ENCODE measurements around the gene ZSWIM5.
"Not testable (repeated sequence)": the region's sequence is repeated elsewhere in the genome, so short reads cannot be mapped to it uniquely, and the experiment has no call there.

ZSWIM5 gene

DNA sequence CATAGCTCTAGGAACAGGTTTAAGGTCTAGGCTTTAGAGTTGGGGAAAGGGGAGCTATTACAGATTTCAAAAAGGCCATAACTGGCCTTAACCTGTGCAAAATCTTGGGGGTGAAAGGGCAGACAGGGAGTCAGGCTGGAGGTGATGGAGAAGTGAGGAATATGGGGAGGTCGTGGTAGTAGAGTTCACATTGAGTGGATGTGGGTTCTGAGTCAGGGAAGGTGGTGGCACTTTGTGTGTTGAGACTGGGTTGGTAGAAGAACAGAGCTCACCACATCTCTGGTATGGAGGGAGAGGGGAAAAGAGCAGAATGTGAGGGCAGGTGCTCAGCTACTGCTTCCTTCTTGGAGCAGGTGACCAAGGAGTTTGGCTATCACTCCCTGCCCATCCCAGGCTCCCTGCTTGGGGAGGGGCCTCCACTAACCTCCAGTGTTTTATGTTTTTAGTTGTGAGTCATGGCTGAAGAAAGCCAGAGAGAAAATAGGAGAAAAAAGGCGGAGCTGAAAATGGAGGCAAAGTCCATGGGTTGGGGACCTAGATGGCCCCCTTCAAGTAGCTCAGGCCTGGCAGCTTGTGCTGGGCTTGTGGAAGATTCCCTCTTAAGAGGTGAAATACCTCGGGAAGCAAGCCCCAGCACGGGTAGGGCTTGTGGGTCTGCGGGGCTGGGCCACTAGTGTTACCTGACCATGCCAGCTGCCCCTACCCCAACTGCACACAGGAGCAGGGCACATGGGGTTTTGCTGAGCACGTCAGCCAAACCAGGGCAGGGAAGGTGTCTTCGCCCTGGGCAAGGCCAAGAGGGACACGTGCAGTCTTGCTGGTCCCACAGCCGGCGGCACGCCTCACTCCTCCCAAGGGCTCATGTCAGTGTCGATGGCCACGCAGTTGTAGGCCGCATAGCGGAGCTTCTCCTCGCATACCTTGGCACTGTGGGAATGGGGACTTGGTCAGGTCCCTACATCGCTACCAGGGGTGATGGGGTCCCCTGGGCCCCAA lies 203.5 kb downstream of the ZSWIM5 start:
- no peak for DNase-seq (ENCODE audit: low spot score)

- DNase-seq (ENCODE audit: low spot score): not testable (repeated sequence)
These were observed 204.8 kb downstream of the ZSWIM5 start for GRCh38 chr1:45001576-45001975.

DNA sequence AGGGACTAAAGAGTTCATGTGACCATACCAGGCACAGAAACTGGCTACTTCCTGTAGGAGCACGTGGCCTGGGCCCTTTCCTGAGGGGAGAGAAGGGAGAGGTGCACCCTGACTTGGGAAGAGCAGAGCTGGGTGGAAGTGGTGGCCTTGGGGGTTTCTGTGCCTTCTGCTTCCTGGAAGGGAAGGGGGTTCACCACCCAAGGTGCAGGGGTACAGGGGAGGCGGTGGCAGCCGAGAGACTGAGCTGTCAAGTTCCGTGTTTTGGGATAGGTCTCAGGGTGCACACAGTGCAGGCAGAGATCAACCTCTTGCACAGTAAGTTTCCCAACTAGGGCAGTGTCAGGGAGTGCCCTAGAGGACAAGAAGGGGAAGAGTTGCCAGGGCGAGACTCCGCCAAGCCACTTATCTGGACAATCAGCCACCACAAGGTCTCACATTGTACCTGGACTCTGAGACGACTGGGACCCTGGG lies 205.4 kb downstream of the ZSWIM5 start:
- DNase-seq (ENCODE audit: low spot score): no peak

- DNase-seq (ENCODE audit: low spot score): no peak
These were observed 207.2 kb downstream of the ZSWIM5 start for GRCh38 chr1:44999232-44999631.

- no peak for DNase-seq (ENCODE audit: low spot score)
These were observed 210.8 kb downstream of the ZSWIM5 start for GRCh38 chr1:44995467-44996238.

- DNase-seq (ENCODE audit: low spot score): no peak
These were observed 212.0 kb downstream of the ZSWIM5 start for GRCh38 chr1:44994309-44994898.

DNA sequence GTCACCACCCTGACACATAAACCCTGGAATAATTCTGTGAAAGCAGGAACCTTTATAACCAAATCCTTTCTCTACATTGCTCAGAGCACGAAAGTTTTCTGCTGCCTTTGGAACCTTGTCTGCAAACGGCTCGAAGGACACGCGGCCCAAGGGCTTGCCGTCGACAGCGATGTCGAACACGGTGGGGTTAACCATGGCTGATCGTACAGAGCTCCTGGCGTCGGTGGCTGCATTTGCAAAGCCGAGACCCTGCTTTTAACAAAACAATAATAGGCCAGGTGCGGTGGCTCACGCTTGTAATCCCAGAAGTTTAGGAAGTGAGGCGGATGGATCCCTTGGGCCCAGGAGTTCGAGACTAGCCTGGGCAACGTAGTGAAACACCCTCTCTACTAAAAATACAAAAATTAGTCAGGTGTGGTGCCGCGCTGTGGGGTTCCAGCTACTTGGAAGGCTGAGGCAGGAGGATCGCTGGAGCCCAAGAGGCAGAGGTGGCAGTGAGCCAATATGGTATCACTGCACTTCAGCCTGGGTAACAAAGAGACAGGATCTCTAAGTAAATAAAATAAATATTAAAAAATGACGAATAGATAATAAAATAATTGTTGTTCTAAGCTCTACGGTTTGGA lies 217.8 kb downstream of the ZSWIM5 start:
- no peak for DNase-seq (ENCODE audit: low spot score)

DNA sequence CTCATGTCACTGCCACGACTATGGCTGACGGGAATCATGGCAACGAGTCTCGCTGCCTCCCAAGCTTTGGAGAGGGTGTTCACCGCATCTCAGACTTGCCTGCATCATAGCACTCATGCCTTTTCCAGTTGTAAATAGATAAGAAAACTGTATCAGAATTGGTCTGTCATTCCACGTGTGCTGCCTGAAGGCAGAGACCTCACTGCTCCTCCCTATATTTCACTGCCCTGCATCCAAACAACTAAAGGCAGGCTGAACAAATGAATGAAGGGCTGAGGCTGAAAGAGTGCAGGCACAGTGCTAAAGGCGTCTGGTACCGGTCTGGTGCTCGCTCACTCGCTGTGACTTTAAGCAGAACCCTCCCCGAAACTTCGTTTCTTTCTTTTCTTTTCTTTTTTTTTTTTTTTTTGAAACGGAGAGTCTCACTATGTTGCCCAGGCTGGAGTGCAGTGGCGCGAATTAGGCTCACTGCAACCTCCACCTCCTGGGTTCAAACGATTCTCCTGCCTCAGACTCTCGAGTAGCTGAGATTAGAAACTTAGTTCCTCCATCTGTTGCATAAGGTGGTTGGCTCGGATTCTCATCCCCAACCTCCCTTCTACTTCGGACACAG lies 220.6 kb downstream of the ZSWIM5 start:
- no peak for DNase-seq (ENCODE audit: low spot score)

GRCh38 chr1:44977372-44977771 lies 229.0 kb downstream of the ZSWIM5 start:
- DNase-seq (ENCODE audit: low spot score): not testable (repeated sequence)

DNA sequence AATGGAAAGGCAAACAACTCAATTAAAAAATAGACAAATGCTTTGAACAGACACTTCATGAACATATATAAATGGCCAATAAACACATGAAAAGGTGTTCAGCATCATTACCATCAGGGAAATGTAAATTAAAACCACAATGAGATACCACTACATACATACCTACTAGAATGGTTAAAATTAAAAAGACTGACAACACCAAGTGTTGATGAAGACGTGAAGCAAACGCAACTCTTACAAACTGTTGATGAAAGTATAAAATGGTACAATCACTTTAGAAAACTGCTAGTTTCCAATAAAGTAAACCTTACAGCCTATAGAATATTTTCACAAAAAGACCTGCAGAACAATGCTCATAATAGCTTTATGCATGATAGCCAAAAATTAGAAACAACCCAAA lies 230.2 kb downstream of the ZSWIM5 start:
- no peak for DNase-seq (ENCODE audit: low spot score)

GRCh38 chr1:44973645-44974044 lies 232.8 kb downstream of the ZSWIM5 start:
- DNase-seq (ENCODE audit: low spot score): no peak

- DNase-seq (ENCODE audit: low spot score): no peak
These were observed 236.1 kb downstream of the ZSWIM5 start for GRCh38 chr1:44970317-44970716.
